Umbilical cord (tissue), 2 donors: ENCODE measurements around the gene GPC2. TPM values are rescaled to one million over a fixed set of nuclear protein-coding genes. Genes with fewer than 3 reads are reported as not detected.
"Not testable (repeated sequence)": the region's sequence is repeated elsewhere in the genome, so short reads cannot be mapped to it uniquely, and the experiment has no call there.

Experiments used
- DNase-seq: peaks from one replicate; pipeline ENCODE4 v3.0.0-alpha.2; 2015; ENCODE audit warnings: low spot score
- total RNA-seq: library from RNA; depleted of rRNA; stranded (reverse); fragments of >200 nt; gene quantifications from one replicate; pipeline ENCODE4 v1.2.3, GENCODE V29; 2014; ENCODE audit warnings: low replicate concordance; ENCODE audit not compliant: insufficient read depth

Gene GPC2
- total RNA-seq, 1 donor from 2014 or later, result 0.72 TPM

GRCh38 chr7:100204454-100204853 lies 27.3 kb upstream of the GPC2 start:
- no peak for DNase-seq

DNA sequence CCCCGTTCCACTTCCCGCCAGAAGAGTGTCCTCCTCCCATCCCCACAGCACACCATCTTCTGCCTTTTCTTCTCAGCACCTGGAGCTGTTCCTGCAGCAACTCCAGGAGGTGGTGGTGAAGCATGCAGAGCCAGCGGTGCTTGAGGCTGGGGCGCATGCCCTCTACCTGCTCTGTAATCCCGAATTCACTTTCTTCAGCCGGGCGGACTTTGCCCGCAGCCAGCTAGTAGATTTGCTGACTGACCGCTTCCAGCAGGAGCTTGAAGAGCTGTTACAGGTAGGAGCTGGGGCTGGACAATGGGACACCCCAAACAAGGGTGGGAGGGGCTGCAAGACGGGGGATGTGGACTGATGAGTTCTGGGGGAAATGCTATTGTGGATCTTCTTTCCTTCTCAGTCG lies 23.5 kb upstream of the GPC2 start:
- no peak for DNase-seq

DNA sequence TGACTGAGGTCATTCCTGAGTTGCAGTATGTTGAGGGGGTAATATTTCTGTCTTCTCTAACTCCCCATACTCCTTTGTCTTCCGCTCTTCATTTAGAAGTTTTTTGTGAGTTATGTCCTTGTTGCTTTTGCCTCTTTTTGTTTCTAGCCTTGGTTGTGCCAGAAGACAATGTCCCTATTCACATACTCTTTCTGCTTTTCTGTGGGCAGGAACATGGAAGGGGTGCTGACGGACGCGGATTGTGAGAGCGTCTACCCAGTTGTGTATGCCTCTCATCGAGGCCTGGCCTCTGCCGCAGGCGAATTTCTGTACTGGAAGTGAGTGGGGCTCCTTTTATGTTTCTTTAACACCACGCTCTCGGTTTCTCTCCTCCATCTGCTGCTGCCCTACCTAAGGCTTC lies 21.1 kb upstream of the GPC2 start:
- DNase-seq, result no peak

DNA sequence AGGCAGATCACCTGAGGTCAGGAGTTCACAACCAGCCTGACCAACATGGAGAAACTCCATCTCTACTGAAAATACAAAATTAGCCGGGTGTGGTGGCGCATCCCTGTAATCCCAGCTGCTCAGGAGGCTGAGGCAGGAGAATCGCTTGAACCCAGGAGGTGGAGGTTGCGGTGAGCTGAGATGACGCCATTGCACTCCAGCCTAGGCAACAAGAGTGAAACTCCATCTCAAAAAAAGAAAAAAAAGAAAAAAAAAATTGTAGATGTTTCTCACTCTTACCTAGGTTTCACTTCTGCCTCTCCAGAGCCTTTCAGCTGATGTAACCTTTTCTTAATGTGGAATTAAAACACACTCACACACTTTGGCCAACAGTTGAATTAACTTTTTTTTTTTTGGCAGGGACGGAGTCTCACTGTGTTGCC lies 18.7 kb upstream of the GPC2 start:
- not testable (repeated sequence) for DNase-seq

DNA sequence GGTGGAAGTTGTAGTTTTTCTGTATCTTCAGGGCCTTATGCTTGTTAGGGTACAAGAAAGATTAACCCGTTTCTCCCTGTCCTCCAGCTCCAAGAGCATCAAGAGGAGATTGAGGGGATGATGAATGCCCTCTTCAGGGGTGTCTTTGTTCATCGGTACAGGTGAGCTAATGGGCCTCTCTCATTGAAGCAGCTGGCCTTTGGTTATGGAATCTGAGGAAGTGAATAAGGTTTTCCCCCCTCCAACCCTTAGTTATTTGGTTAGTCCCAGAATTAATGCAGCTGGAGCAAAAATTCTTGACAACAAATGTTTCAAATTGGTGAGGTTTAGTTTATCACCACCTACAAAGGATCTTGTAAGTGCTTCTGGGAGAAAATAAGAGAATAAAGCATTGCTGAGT lies 18.0 kb upstream of the GPC2 start:
- no peak for DNase-seq

- DNase-seq, result no peak
Observed at GRCh38 chr7:100192969-100193368, 15.8 kb upstream of the GPC2 start.

- DNase-seq, result not testable (repeated sequence)
Observed at GRCh38 chr7:100192281-100192862, 15.2 kb upstream of the GPC2 start.

- no peak for DNase-seq
Observed at GRCh38 chr7:100191775-100192174, 14.6 kb upstream of the GPC2 start.

GRCh38 chr7:100190048-100190711 lies 13.0 kb upstream of the GPC2 start:
- DNase-seq, result peak; percentile 30

- no peak for DNase-seq
Observed at GRCh38 chr7:100189061-100189460, 11.9 kb upstream of the GPC2 start.

- peak; percentile 63 for DNase-seq
Observed at GRCh38 chr7:100185726-100186125, 8.5 kb upstream of the GPC2 start.

- not testable (repeated sequence) for DNase-seq
Observed at GRCh38 chr7:100183090-100183489, 5.9 kb upstream of the GPC2 start.

GRCh38 chr7:100182616-100183015 lies 5.4 kb upstream of the GPC2 start:
- not testable (repeated sequence) for DNase-seq

DNA sequence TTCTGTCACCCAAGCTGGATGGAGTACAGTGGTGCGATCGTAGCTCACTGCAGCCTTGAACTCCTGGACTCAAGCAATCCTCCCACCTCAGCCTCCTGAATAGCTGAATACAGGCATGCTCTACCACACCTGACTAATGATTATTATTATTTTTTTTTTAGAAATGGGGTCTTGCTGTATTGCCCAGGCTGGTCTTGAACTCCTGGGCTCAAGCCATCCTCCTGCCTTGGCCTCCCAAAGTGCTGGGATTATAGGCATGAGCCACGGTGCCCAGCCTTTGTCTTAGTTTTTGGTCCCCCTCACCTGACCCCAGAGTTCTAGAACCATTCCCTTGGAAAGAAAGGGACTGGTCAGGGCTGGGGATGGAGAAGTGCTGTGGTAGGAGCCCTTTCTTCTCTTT lies 2.9 kb upstream of the GPC2 start:
- not testable (repeated sequence) for DNase-seq

- DNase-seq, result no peak
Observed at GRCh38 chr7:100176096-100177044, 811 bp downstream of the GPC2 start.

- DNase-seq, result no peak
Observed at GRCh38 chr7:100175296-100175935, 1.8 kb downstream of the GPC2 start.

DNA sequence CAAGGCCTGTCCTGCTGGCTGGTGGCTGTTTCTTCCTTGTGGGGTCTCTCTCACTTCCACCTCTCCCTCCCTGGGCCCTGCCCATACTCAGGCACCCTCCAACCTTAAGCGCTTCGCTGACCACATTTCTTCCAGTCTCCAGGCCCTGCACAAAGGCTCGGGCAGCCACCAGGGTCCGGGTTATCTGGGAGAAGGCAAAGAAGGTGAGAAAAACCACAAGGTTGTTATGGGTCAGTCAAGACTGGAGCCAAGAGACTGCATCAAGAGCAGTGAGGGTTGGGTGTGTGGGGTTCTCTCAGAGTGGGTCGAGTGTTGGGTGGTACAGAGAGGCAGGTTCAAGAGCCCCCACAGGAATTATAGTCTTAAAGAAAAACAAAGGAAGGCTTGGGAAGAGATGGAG lies 2.6 kb downstream of the GPC2 start:
- DNase-seq, result no peak

DNA sequence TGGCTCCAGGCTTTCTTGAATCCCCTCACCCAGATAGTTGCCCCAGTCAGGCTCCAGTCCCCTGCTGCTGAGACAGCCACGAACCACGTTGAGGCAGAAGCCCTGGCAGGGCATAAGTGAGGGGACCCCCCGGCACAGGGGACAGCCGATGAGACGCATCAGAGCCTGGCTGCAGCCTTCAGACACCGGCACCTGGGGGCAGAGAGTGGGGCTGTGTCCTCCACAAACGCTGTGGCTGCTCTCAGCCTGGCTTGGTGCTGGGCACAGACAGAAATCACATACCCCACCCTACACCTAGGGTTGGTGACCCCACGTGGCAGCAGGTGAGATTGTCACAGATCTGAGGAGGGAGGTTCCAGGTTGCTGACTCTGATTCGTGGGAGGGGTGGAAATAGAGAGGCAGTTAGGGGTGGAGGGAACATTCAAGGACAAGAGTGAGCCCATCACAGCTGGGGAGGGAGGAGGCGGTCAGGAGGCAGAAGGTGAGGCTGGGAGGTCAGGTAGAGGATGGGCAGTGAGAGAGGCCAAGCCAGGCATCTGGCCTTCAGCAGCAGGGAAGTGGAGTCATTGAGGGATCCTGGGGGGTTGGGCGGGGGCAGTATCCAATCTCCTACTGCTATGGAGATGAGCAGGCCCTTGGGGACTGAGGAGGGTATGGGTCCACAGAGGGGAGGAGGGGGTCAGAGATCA lies 3.2 kb downstream of the GPC2 start:
- DNase-seq, result no peak

DNA sequence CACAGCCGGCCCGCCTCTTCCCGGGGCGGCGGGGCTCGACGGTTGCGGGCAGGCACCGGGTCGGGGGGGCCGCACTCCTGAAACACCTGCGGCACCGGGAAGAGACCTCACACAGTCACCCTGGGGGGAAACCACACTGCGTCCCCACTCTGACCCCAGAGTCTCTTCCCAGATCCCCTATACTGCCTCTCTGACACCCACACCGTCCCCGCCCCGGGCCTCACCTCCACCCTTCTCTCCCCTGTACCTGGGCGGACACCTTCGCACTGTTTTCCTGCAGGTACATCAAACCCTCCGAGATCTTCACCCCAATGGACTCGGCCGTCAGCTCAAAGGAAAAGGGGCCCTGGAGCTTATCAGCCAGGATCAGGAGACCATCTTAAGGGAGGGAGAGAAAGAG lies 5.3 kb downstream of the GPC2 start:
- no peak for DNase-seq

- no peak for DNase-seq
Observed at GRCh38 chr7:100171087-100171681, 6.0 kb downstream of the GPC2 start.
